GM12873 (cell line): ENCODE data around the gene JOSD1.

Source experiments
- TF ChIP-seq, protein P1 (sequence below): IDR thresholded peaks from 2 replicates; pipeline ENCODE4 v1.5.1; 2012; ENCODE audit warnings: low read depth, mild to moderate bottlenecking, moderate library complexity, low read length, control low read depth; ENCODE audit not compliant: insufficient read depth; ENCODE audit errors: missing control alignments

JOSD1 gene

DNA sequence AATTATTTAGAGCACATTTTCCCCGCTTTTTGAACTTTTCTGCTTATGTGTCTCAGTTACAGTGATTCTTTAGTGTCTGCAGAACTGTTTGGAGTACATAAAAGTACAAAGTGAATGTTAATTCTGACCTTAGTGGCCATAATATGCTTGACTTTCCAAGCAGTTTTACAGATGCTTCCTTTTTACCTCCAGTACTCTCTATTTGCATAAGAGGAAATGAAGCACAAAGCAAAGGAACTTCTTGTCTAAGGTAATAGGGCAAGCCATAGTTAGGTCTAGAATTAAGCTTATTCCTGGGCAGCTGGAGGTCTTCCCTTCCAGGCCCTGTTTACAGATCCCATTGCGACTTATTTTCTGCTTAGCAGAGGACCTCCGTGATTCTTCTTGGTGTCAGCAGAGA is 8.6 kb upstream of the JOSD1 start:
- TF ChIP-seq, protein P1, sequence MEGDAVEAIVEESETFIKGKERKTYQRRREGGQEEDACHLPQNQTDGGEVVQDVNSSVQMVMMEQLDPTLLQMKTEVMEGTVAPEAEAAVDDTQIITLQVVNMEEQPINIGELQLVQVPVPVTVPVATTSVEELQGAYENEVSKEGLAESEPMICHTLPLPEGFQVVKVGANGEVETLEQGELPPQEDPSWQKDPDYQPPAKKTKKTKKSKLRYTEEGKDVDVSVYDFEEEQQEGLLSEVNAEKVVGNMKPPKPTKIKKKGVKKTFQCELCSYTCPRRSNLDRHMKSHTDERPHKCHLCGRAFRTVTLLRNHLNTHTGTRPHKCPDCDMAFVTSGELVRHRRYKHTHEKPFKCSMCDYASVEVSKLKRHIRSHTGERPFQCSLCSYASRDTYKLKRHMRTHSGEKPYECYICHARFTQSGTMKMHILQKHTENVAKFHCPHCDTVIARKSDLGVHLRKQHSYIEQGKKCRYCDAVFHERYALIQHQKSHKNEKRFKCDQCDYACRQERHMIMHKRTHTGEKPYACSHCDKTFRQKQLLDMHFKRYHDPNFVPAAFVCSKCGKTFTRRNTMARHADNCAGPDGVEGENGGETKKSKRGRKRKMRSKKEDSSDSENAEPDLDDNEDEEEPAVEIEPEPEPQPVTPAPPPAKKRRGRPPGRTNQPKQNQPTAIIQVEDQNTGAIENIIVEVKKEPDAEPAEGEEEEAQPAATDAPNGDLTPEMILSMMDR = no peak

DNA sequence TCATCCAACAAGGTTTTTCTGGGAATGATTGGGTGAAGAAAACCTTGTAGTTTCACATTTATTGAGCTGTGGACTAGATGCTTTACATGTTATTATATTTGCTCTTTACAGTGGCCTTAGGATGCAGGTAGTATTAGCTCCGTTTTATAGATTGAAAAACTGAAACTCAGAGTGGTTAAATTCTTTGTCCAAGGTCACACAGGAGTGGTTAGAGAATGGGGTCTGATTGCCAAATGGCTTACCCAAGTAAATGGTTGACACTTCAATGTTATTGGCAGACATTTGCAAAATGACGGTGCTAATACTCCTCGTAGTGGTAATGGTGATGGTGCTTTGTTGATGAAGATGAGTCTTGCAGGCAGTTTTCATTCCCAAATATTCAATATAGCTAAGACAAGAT is 7.2 kb upstream of the JOSD1 start:
- TF ChIP-seq, protein P1 = no peak

DNA sequence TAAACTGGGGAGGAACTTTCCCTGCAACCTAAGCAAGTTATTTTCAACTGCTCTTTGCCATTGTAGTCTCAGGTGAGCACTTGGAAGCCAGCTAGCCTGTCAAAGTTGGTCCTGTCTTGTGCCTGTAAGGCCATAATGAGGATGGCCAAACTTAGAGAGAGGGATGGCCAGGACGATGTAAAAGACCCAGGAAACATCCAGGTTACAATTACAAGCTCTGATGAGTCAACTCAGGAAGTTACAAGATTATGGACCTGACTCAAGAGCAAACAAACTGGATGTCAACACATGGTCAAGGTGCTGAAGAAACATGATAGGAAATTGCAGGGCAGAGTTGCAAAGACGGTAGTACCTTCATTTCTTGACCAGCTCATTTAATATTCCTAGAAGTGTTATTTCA is 6.6 kb upstream of the JOSD1 start:
- TF ChIP-seq, protein P1 = no peak

DNA sequence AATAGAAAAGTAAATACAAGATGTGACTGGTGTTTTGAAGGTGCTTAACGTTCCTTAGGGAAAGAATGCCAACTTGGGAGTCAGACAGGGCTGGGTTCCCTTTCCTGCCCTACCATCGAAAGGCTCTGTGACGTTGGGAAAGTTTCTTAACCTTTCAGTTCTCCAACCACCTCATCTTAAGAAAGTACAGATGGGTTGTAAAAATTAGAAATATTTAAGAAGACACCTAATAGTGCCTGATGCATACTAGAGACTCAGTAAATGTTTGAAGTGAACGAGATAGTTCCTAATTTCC is 6.1 kb upstream of the JOSD1 start:
- TF ChIP-seq, protein P1 = no peak

DNA sequence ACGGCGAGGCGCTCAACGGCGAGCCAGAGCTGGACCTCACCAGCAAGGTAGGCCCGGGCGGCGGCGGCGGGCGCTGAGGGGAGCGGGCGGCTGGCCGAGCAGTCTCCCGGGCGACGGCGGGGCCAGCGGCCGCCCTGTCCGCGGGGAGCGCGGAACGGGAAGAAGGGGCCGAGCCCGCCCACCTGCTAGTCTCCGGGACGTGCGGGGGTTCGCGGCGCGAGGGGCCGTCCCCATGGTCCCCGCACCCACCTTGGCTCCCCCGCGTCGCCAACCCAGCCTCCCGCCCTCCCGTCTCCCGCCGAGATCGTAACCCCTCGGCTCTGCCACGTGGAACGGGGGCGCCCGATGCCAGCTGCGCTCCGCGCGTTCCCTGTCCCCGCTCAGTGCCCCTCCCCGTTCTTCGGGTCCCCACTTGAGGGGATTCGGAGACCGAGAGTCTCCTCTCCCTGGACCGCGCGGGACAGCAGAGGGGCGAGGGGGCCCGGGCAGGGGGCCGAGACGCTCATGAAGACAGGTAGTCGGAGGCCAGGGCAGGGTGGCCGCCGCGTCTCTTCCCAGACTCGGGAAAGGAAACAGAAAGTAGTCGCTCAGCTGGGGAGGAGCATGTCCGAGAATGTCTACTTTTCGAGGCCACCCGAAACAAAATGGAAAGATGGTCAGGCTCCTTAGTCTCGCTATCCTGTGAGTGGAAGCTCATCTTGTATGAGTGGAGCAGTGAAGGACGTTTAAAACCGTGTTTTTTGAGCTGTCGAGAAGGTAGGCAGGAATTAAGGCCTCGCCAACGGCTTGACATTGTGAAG is 5.6 kb upstream of the JOSD1 start:
- TF ChIP-seq, protein P1 = no peak

DNA sequence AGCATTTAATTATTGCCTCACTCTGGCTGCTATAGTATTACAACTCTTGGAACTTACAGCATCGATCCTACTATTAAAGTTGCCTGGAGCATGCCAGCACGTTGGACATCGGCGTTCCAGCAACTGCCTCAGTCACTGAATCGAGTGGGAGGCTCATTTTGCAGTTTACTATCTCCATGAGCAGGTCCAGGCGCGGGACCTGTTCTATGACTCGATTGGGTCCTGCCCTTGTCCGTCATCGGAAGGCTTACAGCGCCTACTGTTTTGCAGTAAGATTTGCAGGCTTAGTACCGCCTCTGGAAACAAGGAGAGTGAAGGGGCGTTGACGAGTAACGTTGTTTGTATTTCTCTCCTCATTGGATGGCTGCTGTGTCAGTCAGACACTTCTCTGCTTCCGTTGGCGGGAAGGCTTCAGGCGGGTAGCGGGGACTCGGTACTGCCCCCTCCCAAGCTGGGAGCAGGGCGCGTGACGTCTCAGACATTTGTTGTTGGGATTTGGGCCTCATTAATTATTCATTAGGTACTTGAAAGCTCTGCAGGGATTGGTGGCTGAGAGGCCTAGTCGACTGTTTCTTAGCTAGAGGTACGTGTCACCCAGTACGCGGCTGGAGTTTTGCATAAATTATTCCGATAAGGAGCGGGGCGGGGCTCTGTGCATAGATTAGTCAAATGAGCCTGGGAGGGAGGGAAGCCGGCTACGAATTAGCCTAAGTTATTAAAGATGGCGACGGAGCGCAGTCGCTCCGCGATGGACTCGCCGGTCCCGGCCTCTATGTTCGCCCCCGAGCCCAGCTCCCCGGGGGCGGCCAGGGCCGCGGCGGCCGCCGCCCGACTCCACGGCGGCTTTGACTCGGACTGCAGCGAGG is 4.7 kb upstream of the JOSD1 start, which contains the start of gene GTPBP1:
GTPBP1 (plus strand) TSS at position 710 of the 866 bp plus-strand sequence; CDS start at position 722, 12 bp downstream.
- TF ChIP-seq, protein P1 = no peak

DNA sequence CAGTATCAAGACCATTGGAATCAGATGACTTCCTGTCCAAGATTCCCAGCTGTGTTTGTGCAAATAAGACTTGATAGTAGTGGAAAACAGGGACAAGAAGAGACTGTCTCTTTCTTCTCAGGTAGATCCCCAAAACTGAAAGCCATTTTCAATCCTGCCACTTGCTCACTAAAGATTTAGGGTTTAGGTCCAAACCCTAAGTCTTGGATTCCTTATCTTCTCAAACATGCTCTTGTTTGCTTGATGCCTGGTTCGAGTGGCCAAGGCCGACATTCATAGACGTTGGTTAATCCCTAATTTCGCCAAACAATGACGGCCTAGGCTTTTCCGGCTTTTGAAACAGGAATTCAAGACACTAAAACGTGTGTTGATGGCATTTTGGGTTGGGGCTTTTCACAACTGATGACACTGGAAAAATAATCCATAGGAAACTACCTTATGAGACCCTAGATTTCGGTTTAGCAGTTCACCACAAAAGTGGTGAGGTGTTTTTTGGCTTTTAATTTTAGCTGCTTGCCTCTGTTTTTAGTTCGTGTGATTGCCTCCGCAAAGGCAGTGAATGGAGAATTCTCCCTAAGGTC is 4.0 kb upstream of the JOSD1 start:
- TF ChIP-seq, protein P1 = no peak
